ENCODE measurements around the gene TTLL10. TPM values are rescaled to one million over a fixed set of nuclear protein-coding genes. Genes with fewer than 3 reads are reported as not detected.

The TTLL10 gene
- total RNA-seq, 1 experiment from 2014 or later: 4.0 TPM

DNA sequence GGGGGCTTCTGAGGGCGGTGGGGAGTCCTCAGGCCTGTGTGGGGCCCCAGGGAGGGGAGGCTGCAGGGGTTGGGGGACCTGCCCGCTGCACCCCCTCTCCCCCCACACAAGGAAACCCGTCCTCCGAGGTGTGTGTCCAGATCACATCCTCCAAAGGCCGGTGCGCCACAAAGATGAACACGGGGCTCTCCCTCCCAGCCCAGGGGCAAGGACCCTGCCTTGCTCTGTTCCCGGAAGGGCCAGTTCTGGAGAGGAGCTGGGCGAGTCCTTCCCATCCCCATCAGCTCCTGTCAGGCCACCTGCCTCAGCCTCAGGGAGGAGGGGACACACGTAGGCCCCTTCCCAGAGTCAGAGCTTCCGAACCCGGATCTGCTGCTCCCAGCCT lies 2.5 kb upstream of the TTLL10 start:
- H3K4me1 ChIP-seq (replicated peaks; ENCODE audit: insufficient read depth): peaks cover 2% of the 10 kb centered on the region
- ChIA-PET CTCF (no interaction called here), POLR2A (ENCODE audit: unreplicated experiment) (no interaction called here)
- H3K9me2 ChIP-seq (ENCODE audit: insufficient read depth): no peaks in the 10 kb centered on the region
- no peak overlapping the region for H2AFZ ChIP-seq
- no TSS peak for BruUV-seq (replicated peaks)
- intact Hi-C loops (cut with micrococcal nuclease; ENCODE audit: unreplicated experiment): no loop called here
- no peak overlapping the region for H3K27ac ChIP-seq
- peaks cover 11% of the 10 kb centered on the region; the same call in 1 of the 2 replicates for H3F3A ChIP-seq (ENCODE audit: insufficient read depth, low read depth)
- no peak for DNase-seq
- no peaks in the 10 kb centered on the region for H3K9me3 ChIP-seq (ENCODE audit: insufficient read depth, low read depth)
- H3K4me2 ChIP-seq: no peak overlapping the region
- H3K27me3 ChIP-seq (ENCODE audit: insufficient read depth, low read depth): no peaks in the 10 kb centered on the region
- peaks cover 24% of the 10 kb centered on the region for H3K79me2 ChIP-seq (ENCODE audit: low read depth)
- H3K4me3 ChIP-seq: no peak overlapping the region
- TF ChIP-seq EZH2 (IDR thresholded peaks at IDR 0.05; ENCODE audit: low read depth): no peak
- TF ChIP-seq, protein P1, sequence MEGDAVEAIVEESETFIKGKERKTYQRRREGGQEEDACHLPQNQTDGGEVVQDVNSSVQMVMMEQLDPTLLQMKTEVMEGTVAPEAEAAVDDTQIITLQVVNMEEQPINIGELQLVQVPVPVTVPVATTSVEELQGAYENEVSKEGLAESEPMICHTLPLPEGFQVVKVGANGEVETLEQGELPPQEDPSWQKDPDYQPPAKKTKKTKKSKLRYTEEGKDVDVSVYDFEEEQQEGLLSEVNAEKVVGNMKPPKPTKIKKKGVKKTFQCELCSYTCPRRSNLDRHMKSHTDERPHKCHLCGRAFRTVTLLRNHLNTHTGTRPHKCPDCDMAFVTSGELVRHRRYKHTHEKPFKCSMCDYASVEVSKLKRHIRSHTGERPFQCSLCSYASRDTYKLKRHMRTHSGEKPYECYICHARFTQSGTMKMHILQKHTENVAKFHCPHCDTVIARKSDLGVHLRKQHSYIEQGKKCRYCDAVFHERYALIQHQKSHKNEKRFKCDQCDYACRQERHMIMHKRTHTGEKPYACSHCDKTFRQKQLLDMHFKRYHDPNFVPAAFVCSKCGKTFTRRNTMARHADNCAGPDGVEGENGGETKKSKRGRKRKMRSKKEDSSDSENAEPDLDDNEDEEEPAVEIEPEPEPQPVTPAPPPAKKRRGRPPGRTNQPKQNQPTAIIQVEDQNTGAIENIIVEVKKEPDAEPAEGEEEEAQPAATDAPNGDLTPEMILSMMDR (conservative IDR thresholded peaks at IDR 0.05): no peak
- peaks cover 25% of the 10 kb centered on the region for H4K20me1 ChIP-seq (ENCODE audit: insufficient read depth)
- no peaks in the 10 kb centered on the region for H3K36me3 ChIP-seq (ENCODE audit: low read depth)

GRCh38 chr1:1171546-1172340 lies 1.9 kb upstream of the TTLL10 start:
- no peak overlapping the region for H3K27ac ChIP-seq
- no peak overlapping the region for H2AFZ ChIP-seq
- H3K36me3 ChIP-seq (ENCODE audit: low read depth): no peaks in the 10 kb centered on the region
- ChIA-PET CTCF (no interaction called here), POLR2A (ENCODE audit: unreplicated experiment) (no interaction called here)
- H3K27me3 ChIP-seq (ENCODE audit: insufficient read depth, low read depth): no peaks in the 10 kb centered on the region
- no peak overlapping the region for H3K4me3 ChIP-seq
- no peak overlapping the region for H3K4me2 ChIP-seq
- peaks cover 11% of the 10 kb centered on the region; the same call in 1 of the 2 replicates for H3F3A ChIP-seq (ENCODE audit: insufficient read depth, low read depth)
- no peaks in the 10 kb centered on the region for H3K4me1 ChIP-seq (replicated peaks; ENCODE audit: insufficient read depth)
- no peak for DNase-seq
- no peaks in the 10 kb centered on the region for H3K9me2 ChIP-seq (ENCODE audit: insufficient read depth)
- H3K79me2 ChIP-seq (ENCODE audit: low read depth): peaks cover 19% of the 10 kb centered on the region
- intact Hi-C loops (cut with micrococcal nuclease; ENCODE audit: unreplicated experiment): no loop called here
- BruUV-seq (replicated peaks): no TSS peak
- TF ChIP-seq EZH2 (IDR thresholded peaks at IDR 0.05; ENCODE audit: low read depth): no peak
- TF ChIP-seq, protein P1 (conservative IDR thresholded peaks at IDR 0.05): no peak
- H3K9me3 ChIP-seq (ENCODE audit: insufficient read depth, low read depth): no peaks in the 10 kb centered on the region
- peaks cover 24% of the 10 kb centered on the region for H4K20me1 ChIP-seq (ENCODE audit: insufficient read depth)

DNA sequence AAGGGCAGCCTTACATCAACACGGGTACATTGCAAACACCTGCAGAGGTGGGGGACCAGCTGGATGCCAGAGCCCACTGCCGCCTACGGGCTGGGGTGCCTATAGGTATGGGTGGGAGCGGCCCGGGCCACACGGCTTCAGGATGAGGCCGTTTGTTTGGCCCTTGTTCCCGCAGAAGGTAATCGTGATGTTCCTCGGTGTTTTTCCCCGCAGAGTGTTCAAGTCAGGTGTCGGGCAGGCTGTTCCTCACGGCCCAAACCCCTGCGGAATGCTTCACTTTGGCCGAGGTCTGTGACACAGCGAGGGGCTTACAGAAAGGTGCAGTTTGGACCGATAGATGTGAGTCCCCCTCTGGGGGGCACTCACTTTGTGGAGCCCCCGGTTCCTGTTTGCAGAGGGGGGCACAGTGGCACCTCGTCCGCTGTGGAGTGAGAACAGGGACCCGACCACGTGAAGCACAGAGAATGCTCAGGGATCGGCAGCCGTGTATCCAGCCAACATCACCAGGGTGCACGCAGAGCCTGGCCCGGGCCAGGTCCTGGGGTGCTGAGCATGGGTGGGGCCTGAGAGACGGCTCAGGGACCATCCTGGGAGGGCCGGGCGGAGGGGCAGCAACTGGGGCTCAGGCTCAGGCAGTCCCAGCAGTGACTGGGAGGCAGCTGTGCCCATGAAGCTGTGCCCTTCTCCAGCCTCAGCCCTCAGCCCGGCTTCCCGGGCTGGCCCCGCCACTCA lies 453 bp upstream of the TTLL10 start:
- CTCF ChIA-PET: no interaction called here
- TF ChIP-seq EZH2 (IDR thresholded peaks at IDR 0.05; ENCODE audit: low read depth): no peak
- TF ChIP-seq, protein P1 (conservative IDR thresholded peaks at IDR 0.05): no peak
- H3K79me2 ChIP-seq (ENCODE audit: low read depth): peaks cover 4% of the 10 kb centered on the region
- no peak overlapping the region for H3K4me3 ChIP-seq
- H3K27me3 ChIP-seq (ENCODE audit: insufficient read depth, low read depth): no peaks in the 10 kb centered on the region
- H3K9me3 ChIP-seq (ENCODE audit: insufficient read depth, low read depth): no peaks in the 10 kb centered on the region
- no peaks in the 10 kb centered on the region for H3K36me3 ChIP-seq (ENCODE audit: low read depth)
- peaks cover 15% of the 10 kb centered on the region for H4K20me1 ChIP-seq (ENCODE audit: insufficient read depth)
- no peak overlapping the region for H2AFZ ChIP-seq
- DNase-seq: no peak
- POLR2A ChIA-PET (ENCODE audit: unreplicated experiment): no interaction called here
- H3K4me2 ChIP-seq: no peak overlapping the region
- no peaks in the 10 kb centered on the region for H3K9me2 ChIP-seq (ENCODE audit: insufficient read depth)
- no TSS peak for BruUV-seq (replicated peaks)
- no peaks in the 10 kb centered on the region for H3K4me1 ChIP-seq (replicated peaks; ENCODE audit: insufficient read depth)
- peaks cover 11% of the 10 kb centered on the region; the same call in 1 of the 2 replicates for H3F3A ChIP-seq (ENCODE audit: insufficient read depth, low read depth)
- no peak overlapping the region for H3K27ac ChIP-seq
- intact Hi-C loops (cut with micrococcal nuclease; ENCODE audit: unreplicated experiment): no loop called here

Data from PC-9 (cell line).